WTC11 (cell line): ENCODE data around the gene PRAME. TPM values are rescaled to one million over a fixed set of nuclear protein-coding genes. Genes with fewer than 3 reads are reported as not detected.

ENCODE experiments used
- ATAC-seq: fragments of 200-7000 bp; cut with Tn5 transposase; 2 replicates; pipeline ENCODE4 v1.10.0; 2021; ENCODE audit warnings: mild to moderate bottlenecking, moderate library complexity
- CTCF ChIA-PET: fragments of 300-600 bp; sonication (Branson Sonifier 250); formaldehyde crosslinking; loops from one replicate; lab custom pipeline; 2021; ENCODE audit warnings: antibody characterized with exemption; lab: Charles Lee
- POLR2A ChIA-PET: fragments of 350-600 bp; sonication (Branson Sonifier 250); formaldehyde crosslinking; loops from one replicate; lab custom pipeline; 2021; ENCODE audit warnings: antibody characterized with exemption; lab: Charles Lee
- DNase-seq: peaks from one replicate; pipeline ENCODE4 v3.0.0; 2021; ENCODE audit warnings: low spot score
- H3K27ac Mint-ChIP-seq: 2 replicates; pipeline ENCODE4 v1.8.0; 2021; ENCODE audit warnings: mixed read lengths
- H3K27me3 Mint-ChIP-seq: 2 replicates; pipeline ENCODE4 v1.8.0; 2021; ENCODE audit warnings: low read depth, mild to moderate bottlenecking, moderate library complexity, mixed read lengths
- H3K36me3 Mint-ChIP-seq: 2 replicates; pipeline ENCODE4 v1.8.0; 2021; ENCODE audit warnings: mixed read lengths
- H3K4me1 Mint-ChIP-seq: 2 replicates; pipeline ENCODE4 v1.8.0; 2022; ENCODE audit warnings: mixed read lengths
- H3K4me3 Mint-ChIP-seq: 2 replicates; pipeline ENCODE4 v1.8.0; 2021; ENCODE audit warnings: mild to moderate bottlenecking, moderate library complexity, mixed read lengths
- H3K9me3 Mint-ChIP-seq: 2 replicates; pipeline ENCODE4 v1.8.0; 2021; ENCODE audit warnings: mixed read lengths
- CBFB ChIP-seq: sonication (generic); formaldehyde crosslinking; IDR thresholded peaks from 2 replicates; pipeline ENCODE4 v1.8.1; 2022; ENCODE audit warnings: mild to moderate bottlenecking, low read depth, missing genetic modification reagents
- EMX1 ChIP-seq: fragments of 250-450 bp; sonication (Bioruptor Pico); IDR thresholded peaks from 2 replicates; pipeline ENCODE4 v1.8.0; 2021; ENCODE audit warnings: mild to moderate bottlenecking
- ESRRA ChIP-seq: sonication (generic); formaldehyde crosslinking; IDR thresholded peaks from 2 replicates; pipeline ENCODE4 v1.8.1; 2022; ENCODE audit warnings: mild to moderate bottlenecking, missing genetic modification reagents, borderline replicate concordance
- FOXP1 ChIP-seq: sonication (generic); formaldehyde crosslinking; IDR thresholded peaks from 2 replicates; pipeline ENCODE4 v1.8.0; 2022; ENCODE audit warnings: missing genetic modification reagents, mild to moderate bottlenecking, moderate library complexity, borderline replicate concordance
- GABPB1 ChIP-seq: sonication (generic); formaldehyde crosslinking; IDR thresholded peaks from 2 replicates; pipeline ENCODE4 v1.8.1; 2023; ENCODE audit warnings: mild to moderate bottlenecking, missing genetic modification reagents
- HMGA2 ChIP-seq: fragments of 250-450 bp; sonication (Bioruptor Pico); IDR thresholded peaks from 2 replicates; pipeline ENCODE4 v1.4.0; 2021; ENCODE audit warnings: mild to moderate bottlenecking, moderate library complexity
- IRF2 ChIP-seq: sonication (generic); formaldehyde crosslinking; IDR thresholded peaks from 2 replicates; pipeline ENCODE4 v1.8.0; 2022; ENCODE audit warnings: low read depth, missing genetic modification reagents, borderline replicate concordance
- JUN ChIP-seq: sonication (generic); formaldehyde crosslinking; IDR thresholded peaks from 2 replicates; pipeline ENCODE4 v1.8.0; 2023; ENCODE audit warnings: mild to moderate bottlenecking, missing genetic modification reagents
- MXD4 ChIP-seq: fragments of 250-450 bp; sonication (Bioruptor Pico); IDR thresholded peaks from 2 replicates; pipeline ENCODE4 v1.8.0; 2021; ENCODE audit warnings: mild to moderate bottlenecking, moderate library complexity, borderline replicate concordance
- MYBL2 ChIP-seq: sonication (generic); formaldehyde crosslinking; IDR thresholded peaks from 2 replicates; pipeline ENCODE4 v1.8.1; 2023; ENCODE audit warnings: mild to moderate bottlenecking, moderate library complexity, missing genetic modification reagents
- NFATC4 ChIP-seq: fragments of 250-450 bp; sonication (Bioruptor Pico); IDR thresholded peaks from 2 replicates; pipeline ENCODE4 v1.9.0; 2021; ENCODE audit warnings: mild to moderate bottlenecking
- NFYB ChIP-seq: sonication (generic); formaldehyde crosslinking; conservative IDR thresholded peaks from 2 replicates; pipeline ENCODE4 v1.8.0; 2022; ENCODE audit warnings: low read depth, missing genetic modification reagents
- NR2C2 ChIP-seq: sonication (generic); formaldehyde crosslinking; IDR thresholded peaks from 2 replicates; pipeline ENCODE4 v1.8.0; 2022; ENCODE audit warnings: mild to moderate bottlenecking, missing genetic modification reagents
- OVOL2 ChIP-seq: fragments of 250-450 bp; sonication (Bioruptor Pico); IDR thresholded peaks from 2 replicates; pipeline ENCODE4 v1.9.0; 2021; ENCODE audit warnings: mild to moderate bottlenecking, borderline replicate concordance
- SMAD4 ChIP-seq: sonication (generic); formaldehyde crosslinking; IDR thresholded peaks from 2 replicates; pipeline ENCODE4 v1.8.0; 2022; ENCODE audit warnings: mild to moderate bottlenecking, missing genetic modification reagents
- TEAD1 ChIP-seq: sonication (generic); formaldehyde crosslinking; IDR thresholded peaks from 2 replicates; pipeline ENCODE4 v1.8.0; 2022; ENCODE audit warnings: mild to moderate bottlenecking, missing genetic modification reagents
- TP53 ChIP-seq: sonication (generic); formaldehyde crosslinking; IDR thresholded peaks from 2 replicates; pipeline ENCODE4 v1.8.1; 2023; ENCODE audit warnings: mild to moderate bottlenecking, missing genetic modification reagents
- ZBTB21 ChIP-seq: sonication (generic); formaldehyde crosslinking; IDR thresholded peaks from 2 replicates; pipeline ENCODE4 v1.8.1; 2023; ENCODE audit warnings: mild to moderate bottlenecking, missing genetic modification reagents, borderline replicate concordance
- ZNF121 ChIP-seq: sonication (generic); formaldehyde crosslinking; IDR thresholded peaks from 2 replicates; pipeline ENCODE4 v1.8.0; 2023; ENCODE audit warnings: missing genetic modification reagents
- ZNF138 ChIP-seq: sonication (generic); formaldehyde crosslinking; conservative IDR thresholded peaks from 2 replicates; pipeline ENCODE4 v1.8.1; 2022; ENCODE audit warnings: mild to moderate bottlenecking, moderate library complexity, missing genetic modification reagents
- ZNF317 ChIP-seq: sonication (generic); formaldehyde crosslinking; IDR thresholded peaks from 2 replicates; pipeline ENCODE4 v1.8.1; 2023; ENCODE audit warnings: low read depth, mild to moderate bottlenecking, moderate library complexity, missing genetic modification reagents, borderline replicate concordance
- total RNA-seq: library from RNA; stranded (reverse); gene quantifications from 3 replicates; pipeline ENCODE4 v1.2.3, GENCODE V29; 2021
- TF ChIP-seq, protein P1 (sequence below): sonication (generic); formaldehyde crosslinking; IDR thresholded peaks from 2 replicates; pipeline ENCODE4 v1.8.0; 2022; ENCODE audit warnings: mild to moderate bottlenecking, missing genetic modification reagents
- TF ChIP-seq, protein P2 (sequence below): sonication (generic); formaldehyde crosslinking; IDR thresholded peaks from 2 replicates; pipeline ENCODE4 v1.8.1; 2022; ENCODE audit warnings: low read depth, mild to moderate bottlenecking, moderate library complexity, missing genetic modification reagents, borderline replicate concordance
- TF ChIP-seq, protein P3 (sequence below): fragments of 200-600 bp; IDR thresholded peaks from 2 replicates; pipeline ENCODE4 v1.8.0; 2022; ENCODE audit warnings: antibody characterized with exemption
- TF ChIP-seq, protein P4 (sequence below): sonication (generic); formaldehyde crosslinking; IDR thresholded peaks from 2 replicates; pipeline ENCODE4 v1.8.1; 2023; ENCODE audit warnings: mild to moderate bottlenecking, missing genetic modification reagents, moderate library complexity
- TF ChIP-seq, protein P5 (sequence below): sonication (generic); formaldehyde crosslinking; IDR thresholded peaks from 2 replicates; pipeline ENCODE4 v1.8.1; 2022; ENCODE audit warnings: mild to moderate bottlenecking, moderate library complexity, missing genetic modification reagents
- TF ChIP-seq, protein P6 (sequence below): sonication (generic); formaldehyde crosslinking; IDR thresholded peaks from 2 replicates; pipeline ENCODE4 v1.8.1; 2023; ENCODE audit warnings: mild to moderate bottlenecking, missing genetic modification reagents, moderate library complexity
- TF ChIP-seq, protein P7 (sequence below): sonication (generic); formaldehyde crosslinking; IDR thresholded peaks from 2 replicates; pipeline ENCODE4 v1.8.0; 2022; ENCODE audit warnings: mild to moderate bottlenecking, missing genetic modification reagents

The PRAME gene
- total RNA-seq, 1 experiment from 2014 or later = 1.5 TPM

DNA sequence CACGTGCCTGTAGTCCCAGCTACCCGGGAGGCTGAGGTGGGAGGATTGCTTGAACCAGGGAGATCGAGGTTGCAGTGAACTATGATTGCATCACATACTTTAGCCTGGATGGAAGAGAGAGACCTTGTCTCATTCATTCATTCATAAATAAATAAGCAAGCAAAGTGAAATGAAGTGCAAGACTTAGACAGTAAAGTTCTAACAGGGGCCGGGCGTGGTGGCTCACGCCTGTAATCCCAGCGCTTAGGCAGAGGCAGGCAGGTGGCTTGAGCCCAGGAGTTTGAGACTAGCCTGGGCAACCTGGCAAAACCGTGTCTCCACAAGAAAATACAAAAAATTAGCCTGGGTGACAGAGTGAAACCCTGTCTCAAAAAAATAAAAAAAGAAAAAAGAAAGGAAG lies 37.4 kb downstream of the PRAME start:
- no peaks in the 10 kb centered on the region for H3K36me3 Mint-ChIP-seq
- peaks cover 5% of the 10 kb centered on the region for H3K9me3 Mint-ChIP-seq
- TF ChIP-seq ZNF121 (CRISPR knock-in tag) (no peak), EMX1 (CRISPR knock-in tag) (no peak), FOXP1 (no peak), HMGA2 (CRISPR knock-in tag) (no peak), MXD4 (CRISPR knock-in tag) (no peak), ZNF317 (no peak), NR2C2 (no peak), JUN (CRISPR knock-in tag) (no peak), NFYB (CRISPR knock-in tag) (no peak), OVOL2 (CRISPR knock-in tag) (no peak), CBFB (CRISPR knock-in tag) (no peak), TP53 (CRISPR knock-in tag) (no peak), SMAD4 (CRISPR knock-in tag) (no peak), ZNF138 (CRISPR knock-in tag) (no peak), GABPB1 (CRISPR knock-in tag) (no peak), TEAD1 (no peak), ZBTB21 (no peak)
- TF ChIP-seq, protein P1, sequence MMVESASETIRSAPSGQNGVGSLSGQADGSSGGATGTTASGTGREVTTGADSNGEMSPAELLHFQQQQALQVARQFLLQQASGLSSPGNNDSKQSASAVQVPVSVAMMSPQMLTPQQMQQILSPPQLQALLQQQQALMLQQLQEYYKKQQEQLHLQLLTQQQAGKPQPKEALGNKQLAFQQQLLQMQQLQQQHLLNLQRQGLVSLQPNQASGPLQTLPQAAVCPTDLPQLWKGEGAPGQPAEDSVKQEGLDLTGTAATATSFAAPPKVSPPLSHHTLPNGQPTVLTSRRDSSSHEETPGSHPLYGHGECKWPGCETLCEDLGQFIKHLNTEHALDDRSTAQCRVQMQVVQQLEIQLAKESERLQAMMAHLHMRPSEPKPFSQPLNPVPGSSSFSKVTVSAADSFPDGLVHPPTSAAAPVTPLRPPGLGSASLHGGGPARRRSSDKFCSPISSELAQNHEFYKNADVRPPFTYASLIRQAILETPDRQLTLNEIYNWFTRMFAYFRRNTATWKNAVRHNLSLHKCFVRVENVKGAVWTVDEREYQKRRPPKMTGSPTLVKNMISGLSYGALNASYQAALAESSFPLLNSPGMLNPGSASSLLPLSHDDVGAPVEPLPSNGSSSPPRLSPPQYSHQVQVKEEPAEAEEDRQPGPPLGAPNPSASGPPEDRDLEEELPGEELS (CRISPR knock-in tag) = no peak
- TF ChIP-seq, protein P2, sequence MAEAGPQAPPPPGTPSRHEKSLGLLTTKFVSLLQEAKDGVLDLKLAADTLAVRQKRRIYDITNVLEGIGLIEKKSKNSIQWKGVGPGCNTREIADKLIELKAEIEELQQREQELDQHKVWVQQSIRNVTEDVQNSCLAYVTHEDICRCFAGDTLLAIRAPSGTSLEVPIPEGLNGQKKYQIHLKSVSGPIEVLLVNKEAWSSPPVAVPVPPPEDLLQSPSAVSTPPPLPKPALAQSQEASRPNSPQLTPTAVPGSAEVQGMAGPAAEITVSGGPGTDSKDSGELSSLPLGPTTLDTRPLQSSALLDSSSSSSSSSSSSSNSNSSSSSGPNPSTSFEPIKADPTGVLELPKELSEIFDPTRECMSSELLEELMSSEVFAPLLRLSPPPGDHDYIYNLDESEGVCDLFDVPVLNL (CRISPR knock-in tag) = no peak
- TF ChIP-seq, all 79 proteins: peak for 0
- ATAC-seq (no peak), DNase-seq (no peak)
- no peak overlapping the region for H3K27ac Mint-ChIP-seq
- ChIA-PET CTCF (interaction anchor here (1.1 to 2.7 kb wide), 2 partner anchors 13 to 37 kb away, joined by 6 to 9 read pairs; partner anchors contain the start of genes PRAME and ZNF280B), POLR2A (no interaction called here)
- H3K4me1 Mint-ChIP-seq = peaks cover 14% of the 10 kb centered on the region
- peaks cover 91% of the 10 kb centered on the region for H3K27me3 Mint-ChIP-seq
- H3K4me3 Mint-ChIP-seq = no peak overlapping the region

DNA sequence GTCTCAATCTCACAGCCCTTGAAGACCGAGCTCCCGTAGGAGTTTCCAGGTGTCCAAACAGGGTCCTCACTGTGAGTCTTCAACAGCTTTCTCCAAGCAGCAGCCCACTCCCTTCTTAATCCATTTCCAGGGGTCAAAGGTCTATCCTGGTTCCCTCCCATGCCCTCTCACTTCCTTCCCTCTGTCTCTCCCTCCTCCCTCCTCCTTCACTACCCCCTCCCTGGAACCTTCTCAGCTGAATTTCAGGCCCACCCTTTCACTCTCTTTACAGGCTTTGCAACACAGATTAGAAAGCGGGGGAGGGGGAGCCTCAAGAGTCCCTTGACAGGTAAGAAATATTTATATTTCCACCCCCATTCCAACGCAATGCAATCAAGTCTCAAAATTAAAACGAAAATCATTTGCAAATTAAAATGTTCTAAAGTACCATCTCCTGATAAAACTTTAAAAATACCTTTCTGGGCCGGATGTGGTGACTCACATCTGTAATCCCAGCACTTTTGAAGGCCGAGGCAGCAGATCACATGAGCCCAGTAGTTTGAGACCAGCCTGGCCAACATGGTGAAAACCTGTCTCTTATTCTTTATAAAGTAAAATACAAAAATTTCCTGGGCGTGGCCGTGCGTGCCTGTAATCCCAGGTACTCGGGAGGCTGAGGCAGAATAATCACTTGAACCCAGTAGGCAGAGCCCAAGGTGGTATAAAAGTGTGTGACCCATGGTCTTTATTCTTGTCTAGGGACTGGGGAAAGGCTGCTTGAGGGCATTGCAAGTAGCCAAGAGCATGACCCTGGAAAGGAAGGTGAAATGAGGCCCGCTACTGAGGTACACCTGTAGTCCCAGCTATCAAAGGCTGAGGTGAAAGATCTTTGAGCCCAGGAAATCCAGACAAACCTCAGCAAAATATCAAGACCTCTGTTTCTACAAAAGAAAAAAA lies 38.1 kb downstream of the PRAME start:
- Mint-ChIP-seq H3K4me3 (no peak overlapping the region), H3K9me3 (peaks cover 10% of the 10 kb centered on the region), H3K27me3 (peaks cover 91% of the 10 kb centered on the region), H3K4me1 (peaks cover 14% of the 10 kb centered on the region), H3K36me3 (no peaks in the 10 kb centered on the region), H3K27ac (no peak overlapping the region)
- ChIA-PET CTCF (interaction anchor here (0.8 to 2.7 kb wide), 6 partner anchors 12 to 320 kb away, joined by 3 to 10 read pairs (median 8); partner anchors contain the start of genes PRAME and ZNF280B), POLR2A (interaction anchor here (1.5 kb wide), 1 partner anchor 12 kb away, joined by 5 read pairs; the partner anchor contains the start of gene ZNF280B)
- ATAC-seq (no peak), DNase-seq (no peak)
- no peak for TF ChIP-seq CBFB (CRISPR knock-in tag)
- no peak for TF ChIP-seq TP53 (CRISPR knock-in tag)
- TF ChIP-seq NFATC4 (CRISPR knock-in tag) = no peak
- TF ChIP-seq, protein P3, sequence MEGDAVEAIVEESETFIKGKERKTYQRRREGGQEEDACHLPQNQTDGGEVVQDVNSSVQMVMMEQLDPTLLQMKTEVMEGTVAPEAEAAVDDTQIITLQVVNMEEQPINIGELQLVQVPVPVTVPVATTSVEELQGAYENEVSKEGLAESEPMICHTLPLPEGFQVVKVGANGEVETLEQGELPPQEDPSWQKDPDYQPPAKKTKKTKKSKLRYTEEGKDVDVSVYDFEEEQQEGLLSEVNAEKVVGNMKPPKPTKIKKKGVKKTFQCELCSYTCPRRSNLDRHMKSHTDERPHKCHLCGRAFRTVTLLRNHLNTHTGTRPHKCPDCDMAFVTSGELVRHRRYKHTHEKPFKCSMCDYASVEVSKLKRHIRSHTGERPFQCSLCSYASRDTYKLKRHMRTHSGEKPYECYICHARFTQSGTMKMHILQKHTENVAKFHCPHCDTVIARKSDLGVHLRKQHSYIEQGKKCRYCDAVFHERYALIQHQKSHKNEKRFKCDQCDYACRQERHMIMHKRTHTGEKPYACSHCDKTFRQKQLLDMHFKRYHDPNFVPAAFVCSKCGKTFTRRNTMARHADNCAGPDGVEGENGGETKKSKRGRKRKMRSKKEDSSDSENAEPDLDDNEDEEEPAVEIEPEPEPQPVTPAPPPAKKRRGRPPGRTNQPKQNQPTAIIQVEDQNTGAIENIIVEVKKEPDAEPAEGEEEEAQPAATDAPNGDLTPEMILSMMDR = no peak
- TF ChIP-seq, protein P4, sequence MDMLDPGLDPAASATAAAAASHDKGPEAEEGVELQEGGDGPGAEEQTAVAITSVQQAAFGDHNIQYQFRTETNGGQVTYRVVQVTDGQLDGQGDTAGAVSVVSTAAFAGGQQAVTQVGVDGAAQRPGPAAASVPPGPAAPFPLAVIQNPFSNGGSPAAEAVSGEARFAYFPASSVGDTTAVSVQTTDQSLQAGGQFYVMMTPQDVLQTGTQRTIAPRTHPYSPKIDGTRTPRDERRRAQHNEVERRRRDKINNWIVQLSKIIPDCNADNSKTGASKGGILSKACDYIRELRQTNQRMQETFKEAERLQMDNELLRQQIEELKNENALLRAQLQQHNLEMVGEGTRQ (CRISPR knock-in tag) = no peak
- TF ChIP-seq, protein P5, sequence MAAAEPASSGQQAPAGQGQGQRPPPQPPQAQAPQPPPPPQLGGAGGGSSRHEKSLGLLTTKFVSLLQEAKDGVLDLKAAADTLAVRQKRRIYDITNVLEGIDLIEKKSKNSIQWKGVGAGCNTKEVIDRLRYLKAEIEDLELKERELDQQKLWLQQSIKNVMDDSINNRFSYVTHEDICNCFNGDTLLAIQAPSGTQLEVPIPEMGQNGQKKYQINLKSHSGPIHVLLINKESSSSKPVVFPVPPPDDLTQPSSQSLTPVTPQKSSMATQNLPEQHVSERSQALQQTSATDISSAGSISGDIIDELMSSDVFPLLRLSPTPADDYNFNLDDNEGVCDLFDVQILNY (CRISPR knock-in tag) = no peak
- TF ChIP-seq ESRRA (CRISPR knock-in tag) = no peak
- no peak for TF ChIP-seq MYBL2 (CRISPR knock-in tag)
- TF ChIP-seq, protein P6, sequence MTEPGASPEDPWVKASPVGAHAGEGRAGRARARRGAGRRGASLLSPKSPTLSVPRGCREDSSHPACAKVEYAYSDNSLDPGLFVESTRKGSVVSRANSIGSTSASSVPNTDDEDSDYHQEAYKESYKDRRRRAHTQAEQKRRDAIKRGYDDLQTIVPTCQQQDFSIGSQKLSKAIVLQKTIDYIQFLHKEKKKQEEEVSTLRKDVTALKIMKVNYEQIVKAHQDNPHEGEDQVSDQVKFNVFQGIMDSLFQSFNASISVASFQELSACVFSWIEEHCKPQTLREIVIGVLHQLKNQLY (CRISPR knock-in tag) = no peak
- no peak for TF ChIP-seq GABPB1 (CRISPR knock-in tag)
- TF ChIP-seq IRF2 (CRISPR knock-in tag) = no peak
- TF ChIP-seq, protein P7, sequence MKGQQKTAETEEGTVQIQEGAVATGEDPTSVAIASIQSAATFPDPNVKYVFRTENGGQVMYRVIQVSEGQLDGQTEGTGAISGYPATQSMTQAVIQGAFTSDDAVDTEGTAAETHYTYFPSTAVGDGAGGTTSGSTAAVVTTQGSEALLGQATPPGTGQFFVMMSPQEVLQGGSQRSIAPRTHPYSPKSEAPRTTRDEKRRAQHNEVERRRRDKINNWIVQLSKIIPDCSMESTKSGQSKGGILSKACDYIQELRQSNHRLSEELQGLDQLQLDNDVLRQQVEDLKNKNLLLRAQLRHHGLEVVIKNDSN (CRISPR knock-in tag) = no peak
